SW480 (cell line): Measurements from ENCODE around the gene RNF4.
"Not testable (repeated sequence)": the region's sequence is repeated elsewhere in the genome, so short reads cannot be mapped to it uniquely, and the experiment has no call there.

Experiments
- DNase-seq: peaks from one replicate; pipeline ENCODE4 v3.0.0-alpha.2; 2016; ENCODE audit warnings: low spot score

Gene RNF4

DNA sequence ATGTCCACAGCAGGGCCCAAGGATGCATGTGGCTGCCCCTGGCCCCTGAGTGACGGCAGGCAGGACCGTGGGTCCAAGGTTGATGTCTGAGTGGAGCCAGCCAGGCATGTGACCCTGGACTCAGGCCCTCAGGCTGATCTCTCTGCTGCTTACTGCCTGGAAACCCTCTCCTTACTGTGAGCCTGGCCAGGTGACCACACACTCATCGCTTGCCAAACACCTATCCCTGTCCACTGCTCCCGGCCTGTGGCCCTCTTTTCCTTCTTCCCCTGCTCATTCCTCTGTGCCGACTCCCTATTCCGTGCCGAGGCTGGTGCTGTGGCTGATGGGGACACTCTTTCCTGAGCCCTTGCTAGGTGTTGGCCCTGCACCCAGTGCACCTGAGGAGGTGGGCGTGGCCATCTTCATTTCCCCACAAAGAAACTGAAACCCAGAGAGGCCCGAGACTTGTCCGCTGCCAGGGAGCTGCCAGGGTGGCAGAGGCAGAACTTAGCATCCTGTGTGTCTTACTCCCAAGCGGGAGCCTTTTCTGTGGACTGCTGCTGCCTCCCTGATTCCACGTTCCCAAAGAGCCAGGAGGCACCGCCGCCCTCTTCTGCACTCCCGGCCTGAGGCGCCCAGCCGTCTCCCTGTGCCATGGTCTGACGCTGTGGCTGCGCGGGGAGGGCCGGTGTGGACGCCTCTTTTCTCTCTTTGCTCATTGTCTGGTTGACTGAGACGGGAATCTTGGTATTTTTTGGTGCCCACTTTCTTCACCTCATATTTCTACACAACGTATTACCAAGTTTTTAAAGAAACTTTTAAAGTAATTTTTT is 11.2 kb upstream of the RNF4 start:
- no peak for DNase-seq

DNA sequence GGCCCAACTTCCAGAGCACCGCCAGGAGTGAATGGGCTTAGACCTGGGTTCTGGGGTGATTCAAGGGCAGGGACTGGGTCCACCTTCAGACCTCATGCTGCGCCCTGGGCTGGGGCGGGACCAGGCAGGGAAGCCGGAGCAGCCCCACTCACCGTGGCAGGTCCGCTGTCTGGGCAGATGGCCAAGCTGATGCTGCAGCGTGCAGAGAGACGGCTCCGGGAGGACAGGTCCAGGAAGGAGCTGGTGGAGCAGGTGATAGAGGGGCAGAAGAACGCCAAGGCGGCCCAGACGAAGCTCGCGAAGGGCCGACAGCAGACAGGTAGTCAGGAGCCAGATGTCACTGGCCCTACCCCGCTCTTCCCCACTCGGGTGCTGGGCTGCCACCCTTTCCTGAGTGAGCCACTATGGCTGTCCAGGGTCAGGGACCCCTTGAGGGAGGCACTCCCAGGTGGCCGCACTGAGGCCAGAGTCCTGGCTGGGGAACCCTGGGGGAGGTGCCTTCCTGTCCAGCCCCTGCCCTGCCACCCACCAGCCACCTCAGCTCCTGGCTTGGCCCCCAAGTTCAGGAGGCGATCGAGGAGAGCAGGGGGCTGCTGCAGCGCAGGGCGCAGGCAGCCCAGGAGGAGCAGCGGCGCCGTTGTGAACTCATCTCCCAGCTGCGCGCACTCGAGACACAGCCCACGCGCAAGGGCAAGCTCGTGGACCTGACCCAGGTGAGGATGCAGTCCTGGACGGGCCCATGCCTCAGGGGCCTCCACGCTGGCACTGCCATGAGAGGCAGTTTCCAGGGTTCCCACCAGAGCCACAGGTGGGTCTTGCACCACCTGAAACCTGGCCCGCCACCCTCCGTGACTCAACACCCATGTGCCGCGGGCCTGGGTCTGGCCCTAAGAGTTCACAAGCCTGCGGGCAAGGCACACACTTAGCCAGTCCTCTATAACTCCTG is 10.1 kb upstream of the RNF4 start:
- no peak for DNase-seq

DNA sequence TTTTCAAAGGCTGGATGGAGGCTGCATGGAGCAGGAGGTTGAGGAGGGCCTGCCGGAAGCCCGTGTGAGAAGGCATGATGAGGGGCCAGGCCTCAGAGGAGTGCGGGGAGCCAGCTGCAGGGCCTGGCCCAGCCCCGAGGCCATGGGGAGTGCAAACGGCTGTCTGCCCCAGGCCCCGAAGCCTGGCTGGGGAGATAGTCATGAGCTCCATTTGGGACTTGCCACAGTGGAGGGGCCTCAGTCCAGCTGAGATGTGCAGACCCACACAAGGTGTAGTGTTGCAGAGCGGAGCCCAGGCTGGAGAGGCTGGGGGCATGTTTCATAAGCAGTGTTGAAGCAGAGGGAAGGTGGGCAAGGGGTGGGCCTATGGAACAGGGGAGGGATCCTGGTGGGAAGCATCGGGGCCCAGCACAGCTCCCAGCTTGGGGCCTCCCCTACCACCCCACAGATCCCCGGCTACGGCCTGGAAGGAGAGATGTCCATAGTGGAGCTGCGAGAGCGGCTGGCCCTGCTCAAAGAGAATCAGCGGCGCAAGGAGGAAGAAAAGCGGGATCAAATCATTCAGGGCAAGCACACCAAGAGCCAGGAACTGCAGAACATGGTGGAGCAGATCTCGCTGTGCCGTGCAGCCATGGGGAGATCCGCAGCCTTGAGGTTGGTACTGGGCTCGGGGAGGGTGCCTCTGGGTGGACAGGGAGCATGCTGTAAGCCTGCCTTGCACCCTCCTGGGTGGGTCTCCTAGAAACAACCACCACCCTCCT is 9.1 kb upstream of the RNF4 start:
- no peak for DNase-seq

DNA sequence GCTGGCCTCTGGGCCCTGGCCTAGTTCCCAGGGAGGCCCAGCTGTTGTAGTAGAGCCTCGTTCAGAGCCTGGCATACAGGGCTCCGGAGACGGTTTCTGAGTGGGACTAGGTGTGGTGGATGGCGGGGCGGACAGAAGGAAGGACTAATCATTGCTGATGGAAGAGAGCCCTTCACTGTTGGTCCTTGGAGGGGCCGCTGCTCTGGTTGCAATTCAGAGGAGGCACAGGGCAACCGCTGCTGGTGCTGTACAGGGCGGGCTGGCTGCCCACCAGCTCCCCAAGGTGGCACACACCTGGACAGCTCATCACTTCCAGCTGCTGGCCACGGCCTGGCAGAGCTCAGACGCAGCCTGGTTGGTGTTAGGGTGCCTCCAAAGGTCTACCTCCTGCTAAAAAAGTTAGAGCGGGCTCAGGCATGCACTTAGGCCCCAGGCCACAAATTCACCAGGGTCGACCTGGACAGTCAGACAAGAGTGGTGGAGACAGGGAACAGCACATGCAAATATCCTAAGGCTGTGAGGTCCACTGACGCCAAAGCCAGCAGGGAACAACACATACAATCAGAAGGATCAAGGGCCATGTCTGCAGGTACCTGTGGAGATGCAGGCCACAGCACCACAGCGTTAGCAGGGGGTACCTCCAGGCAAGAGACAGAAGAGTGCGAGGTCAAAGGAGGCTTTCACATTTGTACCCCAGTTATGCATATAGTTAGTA is 7.5 kb upstream of the RNF4 start:
- DNase-seq: no peak

DNA sequence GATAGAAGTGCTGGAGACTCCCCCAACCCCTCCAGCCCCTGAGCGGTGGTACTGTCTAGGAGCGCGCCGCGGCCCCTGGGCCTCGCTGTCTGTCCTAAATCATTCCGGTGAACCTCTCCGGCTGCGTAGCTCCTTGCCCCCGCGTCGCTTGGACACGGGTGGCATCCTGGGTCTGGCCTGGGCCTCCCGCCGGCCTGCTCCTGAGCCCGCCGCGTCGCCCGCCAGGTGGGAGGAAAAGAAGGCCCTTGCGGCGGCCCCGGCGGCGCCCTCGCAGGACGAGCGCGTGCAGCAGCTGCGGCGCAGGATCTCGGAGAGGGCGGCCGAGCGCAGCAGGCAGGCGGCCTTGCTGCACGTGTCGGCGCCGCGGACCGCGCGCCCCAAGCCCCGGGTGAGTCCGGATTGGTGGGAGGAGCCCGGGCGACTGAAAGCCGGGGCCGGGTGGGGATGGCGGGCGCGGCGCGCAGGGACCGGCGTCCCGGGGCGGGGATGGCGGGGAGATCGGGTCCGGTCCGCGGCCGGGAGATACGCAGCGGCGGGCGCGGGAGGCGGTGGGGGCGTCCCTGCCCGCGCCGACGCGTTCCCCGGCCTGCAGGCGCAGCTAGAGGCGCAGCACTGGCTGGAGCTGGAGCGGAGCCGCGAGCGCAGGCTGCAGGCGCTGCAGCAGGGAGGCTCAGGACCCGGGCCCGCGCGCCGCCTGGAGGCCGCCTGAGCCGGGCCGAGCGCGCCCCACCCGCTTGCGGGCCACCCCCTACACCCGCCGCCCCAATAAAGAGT is 6.5 kb upstream of the RNF4 start:
- DNase-seq: peak; percentile 58

DNA sequence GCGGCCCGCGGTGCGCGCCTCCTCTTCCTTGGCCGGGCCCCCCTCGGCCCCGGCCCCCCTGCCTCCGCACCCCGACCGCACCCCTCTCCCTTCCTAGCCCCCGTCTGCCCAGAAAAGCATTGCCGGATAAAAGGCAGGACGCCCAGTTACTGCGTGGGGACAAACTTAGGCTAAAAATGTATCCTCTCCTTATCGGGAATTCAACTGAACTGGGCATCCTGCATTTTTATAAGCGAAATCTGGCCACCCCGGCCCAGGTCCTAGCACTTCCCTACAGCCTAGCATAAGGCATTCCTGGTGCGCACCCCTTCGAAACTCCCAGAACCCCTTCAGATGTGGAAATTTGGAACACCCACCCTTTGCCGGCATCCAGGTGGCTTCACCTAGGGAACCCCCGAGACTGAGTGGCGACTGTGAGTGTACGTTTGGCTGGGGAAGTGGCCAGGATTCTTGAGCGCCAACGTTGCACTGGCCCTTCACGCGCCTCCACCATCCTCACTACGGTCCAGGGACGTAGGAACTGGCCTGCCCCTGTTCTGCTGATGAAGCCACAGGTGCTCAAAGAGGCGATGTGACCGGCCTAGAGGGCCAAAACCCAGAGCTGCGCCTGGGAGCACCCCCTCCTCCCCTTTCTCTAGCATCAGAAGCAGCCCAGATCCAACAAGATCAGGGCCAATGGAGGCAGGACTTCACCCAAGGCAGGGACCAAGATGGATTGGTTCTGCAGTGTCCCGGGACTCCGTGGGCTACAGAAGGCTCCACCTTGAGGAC is 5.7 kb upstream of the RNF4 start:
- DNase-seq: no peak

DNA sequence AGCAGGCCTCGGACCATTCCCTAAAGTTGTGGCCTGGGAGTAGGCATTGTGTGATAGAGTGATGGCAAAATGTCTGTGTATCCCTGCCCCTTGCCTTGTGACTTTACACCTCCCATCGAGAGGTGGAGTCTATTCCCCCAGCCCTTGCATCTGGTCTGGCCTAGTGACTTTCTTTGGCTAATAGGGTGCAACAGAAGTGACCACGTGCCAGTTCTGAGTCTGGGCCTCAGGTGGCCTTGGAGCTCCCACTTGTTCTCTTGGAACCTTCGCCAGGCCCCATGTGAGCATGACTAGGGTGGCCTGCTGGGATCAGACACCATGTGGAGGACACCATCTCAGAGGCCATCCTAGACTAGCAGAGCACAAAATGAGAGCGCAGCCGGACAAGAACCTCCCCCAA is 3.9 kb upstream of the RNF4 start:
- no peak for DNase-seq

DNA sequence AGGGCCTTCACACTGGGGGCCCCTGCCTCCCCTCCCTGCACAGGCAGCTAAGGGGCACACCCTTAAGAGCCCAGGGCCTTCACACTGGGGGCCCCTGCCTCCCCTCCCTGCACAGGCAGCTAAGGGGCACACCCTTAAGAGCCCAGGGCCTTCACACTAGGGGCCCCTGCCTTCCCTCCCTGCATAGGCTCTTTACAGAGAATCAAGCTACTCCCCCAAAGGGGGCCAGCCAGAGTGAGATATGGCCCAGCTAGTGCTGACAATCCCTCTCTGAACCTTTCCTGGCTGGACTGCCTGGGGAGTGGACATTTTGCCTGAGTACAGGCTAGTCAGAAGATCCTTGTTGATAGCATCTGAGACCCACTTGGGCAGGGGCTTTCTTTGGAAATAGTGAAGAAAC is 3.4 kb upstream of the RNF4 start:
- DNase-seq: not testable (repeated sequence)

DNA sequence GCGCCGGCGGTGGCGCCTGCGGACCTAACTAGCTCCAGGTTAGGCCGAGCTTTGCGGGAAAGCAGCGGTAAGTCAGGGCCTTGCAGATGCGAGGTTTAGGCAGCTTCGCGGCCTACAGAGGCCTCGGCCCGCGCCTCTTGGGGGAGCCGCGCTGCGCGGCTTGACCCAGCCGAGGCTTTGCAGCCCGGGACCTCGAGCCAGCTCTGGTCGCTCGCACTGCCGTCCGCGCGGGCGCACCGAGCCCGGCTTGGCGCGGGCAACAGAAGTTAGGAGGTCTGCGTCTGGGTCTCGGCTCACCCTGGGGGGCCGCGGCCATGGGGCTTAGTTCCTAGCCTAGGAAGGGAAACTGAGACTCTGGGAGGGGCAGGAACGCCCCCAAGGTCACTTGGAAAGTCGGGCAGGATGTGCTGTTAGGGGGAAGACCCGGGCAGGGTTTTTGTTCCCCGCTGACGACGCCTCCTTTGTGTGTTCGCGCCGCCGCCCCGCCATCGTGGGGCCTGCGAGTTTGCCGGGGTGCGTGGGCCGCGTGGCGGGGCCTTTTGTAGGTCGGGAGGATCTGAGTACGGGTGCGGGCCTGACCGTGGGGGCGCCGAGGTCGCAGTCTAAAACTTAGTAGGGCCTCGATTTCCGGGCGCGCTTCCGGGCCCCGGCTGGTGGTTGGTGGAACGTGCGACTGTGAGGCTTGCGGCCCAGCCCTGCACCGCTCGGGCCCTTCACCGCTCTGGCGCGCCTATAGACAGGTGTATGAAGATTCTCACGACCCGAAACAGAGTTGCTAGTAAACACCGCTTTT is 482 bp downstream of the RNF4 start:
- DNase-seq: peak; percentile 26

DNA sequence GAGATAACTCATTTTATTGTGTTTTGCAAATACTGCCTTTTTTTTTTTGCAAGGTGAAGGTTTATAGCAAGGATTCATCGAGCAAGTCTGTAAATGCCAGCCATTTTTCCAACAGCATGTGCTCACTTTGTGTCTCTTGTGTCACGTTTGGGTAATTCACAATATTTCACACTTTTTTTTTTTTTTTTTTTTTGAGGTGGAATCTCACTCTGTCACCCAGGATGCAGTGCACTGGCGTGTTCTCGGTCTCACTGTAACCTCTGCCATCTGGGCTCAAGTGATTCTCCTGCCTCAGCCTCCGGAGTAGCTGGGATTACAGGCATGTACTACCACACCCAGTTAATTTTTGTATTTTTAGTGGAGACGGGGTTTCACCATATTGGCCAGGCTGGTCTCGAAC is 1.9 kb downstream of the RNF4 start:
- no peak for DNase-seq

DNA sequence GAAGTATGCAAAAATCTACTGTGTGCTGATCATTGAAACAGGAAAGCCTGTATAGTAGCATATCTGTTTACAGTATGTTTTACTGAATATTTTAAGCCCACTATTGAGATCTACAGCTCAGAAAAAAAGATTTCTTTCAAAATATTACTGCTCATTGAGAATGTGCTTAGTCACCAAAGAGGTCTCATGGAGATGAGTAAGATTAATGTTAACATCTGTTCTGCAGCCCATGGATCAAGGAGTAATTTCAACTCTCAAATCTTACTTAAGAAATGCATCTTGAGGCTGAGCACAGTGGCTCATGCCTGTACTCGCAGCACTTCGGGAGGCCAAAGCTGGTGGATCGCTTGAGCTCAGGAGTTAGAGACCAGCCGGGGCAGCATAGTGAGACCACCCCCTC is 3.3 kb downstream of the RNF4 start:
- no peak for DNase-seq

DNA sequence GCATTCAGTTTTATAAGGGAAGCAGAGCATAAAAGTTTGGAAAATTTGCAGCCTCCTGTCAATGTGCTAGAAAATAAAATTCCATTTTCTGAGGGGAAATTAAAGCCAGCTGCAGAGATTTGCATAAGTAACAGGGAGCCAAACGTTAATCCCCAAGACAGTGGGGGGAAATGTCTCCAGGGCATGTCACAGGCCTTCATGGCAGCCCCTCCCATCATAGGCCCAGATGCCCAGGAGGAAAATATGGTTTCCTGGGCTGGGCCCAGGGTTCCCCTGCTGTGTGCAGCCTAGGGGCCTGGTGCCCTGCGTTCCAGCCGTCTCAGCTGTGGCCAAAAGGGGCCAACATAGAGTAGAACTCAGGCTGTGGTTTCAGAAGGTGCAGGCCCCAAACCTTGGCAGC is 9.3 kb downstream of the RNF4 start:
- DNase-seq: no peak

DNA sequence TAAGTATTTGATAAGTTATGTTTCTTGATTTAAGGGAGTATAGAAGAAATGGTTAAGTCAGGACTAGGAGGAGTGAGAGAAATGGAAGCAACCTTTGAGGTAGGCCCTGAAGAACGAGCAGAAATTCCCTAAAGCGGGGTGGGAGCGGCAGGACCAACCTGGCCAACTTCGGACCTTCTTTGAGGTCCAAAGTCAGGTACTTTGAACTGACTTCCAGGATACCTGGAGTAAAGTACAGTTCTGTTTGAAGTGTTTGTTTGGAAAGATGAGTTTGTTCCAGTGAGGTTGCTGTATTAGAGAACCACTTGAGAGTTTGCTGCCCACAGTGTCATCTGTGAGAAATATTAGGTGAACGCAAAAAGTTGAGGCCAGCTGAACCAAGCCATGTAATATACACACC is 11.7 kb downstream of the RNF4 start:
- no peak for DNase-seq

DNA sequence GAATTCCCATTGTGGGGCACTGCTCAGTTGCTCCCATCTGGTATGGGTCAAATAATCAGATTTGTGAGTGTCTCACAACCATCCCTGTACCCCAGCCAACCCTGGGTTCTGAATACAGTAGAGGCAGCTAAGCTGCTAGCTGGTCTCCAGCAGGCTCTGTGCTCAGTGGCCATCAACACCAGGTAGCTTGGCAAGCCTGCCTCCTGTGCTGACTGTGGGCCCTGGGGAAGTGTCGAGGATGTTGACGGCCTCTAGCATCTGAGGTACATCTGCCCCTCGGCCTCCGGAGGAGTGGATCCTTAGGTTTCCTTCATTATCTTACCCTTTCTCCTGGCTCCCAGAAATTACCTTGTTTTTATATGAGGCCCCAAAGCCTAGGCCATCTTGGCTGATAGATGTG is 13.3 kb downstream of the RNF4 start:
- DNase-seq: no peak

DNA sequence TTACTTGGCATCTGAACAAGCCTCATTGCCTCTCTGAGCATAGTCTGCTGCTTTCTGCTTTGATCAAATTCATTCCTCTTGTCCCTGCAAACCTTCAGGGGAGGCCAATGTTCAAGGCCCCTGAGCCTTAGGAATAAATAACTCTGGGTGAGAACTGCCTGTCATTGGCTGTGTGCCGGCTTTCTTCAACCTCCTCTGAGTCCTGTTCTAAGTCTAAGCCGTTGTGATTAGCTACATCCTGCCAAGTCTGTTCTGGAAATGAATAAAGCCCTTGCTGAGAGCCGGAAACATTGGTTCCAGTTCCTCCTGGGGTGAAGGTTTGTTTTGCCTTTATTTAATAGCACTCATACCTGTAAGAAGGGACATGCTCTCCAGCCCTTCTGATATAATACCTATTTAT is 13.8 kb downstream of the RNF4 start:
- DNase-seq: no peak

DNA sequence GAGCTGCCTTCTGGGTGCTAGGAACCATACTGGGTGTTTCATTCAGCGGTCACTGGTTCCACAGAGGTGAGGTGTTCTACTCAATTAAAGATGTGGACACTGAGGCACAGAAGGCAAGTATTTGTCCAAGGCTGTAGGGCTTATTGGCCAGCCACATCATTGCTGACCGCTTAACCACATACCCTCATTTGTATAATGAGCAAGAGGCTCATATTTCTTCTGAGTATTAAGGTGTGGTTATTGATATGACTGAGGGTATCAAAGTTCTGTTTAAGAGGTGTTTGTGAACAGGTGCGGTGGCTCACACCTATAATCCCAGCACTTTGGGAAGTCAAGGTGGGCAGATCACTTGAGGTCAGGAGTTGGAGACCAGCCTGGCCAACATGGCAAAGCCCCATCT is 14.3 kb downstream of the RNF4 start:
- DNase-seq: no peak

DNA sequence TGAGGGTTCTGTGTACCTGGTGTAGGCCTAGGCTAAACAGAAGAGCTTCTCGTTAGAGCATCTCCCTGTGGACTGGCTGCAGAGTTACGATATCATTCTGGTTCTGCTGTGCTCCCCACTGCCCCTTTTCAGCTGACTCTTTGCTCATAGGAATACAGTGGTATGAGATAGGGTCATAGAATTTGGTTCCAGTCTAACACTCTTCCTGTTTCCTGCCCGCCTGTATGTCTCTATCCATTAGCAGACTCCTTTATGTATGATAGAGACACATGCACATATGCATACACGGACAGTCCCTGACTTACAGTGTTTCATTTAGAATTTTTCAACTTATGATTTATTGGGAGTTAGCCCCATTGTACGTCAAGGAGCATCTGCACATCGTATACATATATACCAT is 15.3 kb downstream of the RNF4 start:
- DNase-seq: no peak

DNA sequence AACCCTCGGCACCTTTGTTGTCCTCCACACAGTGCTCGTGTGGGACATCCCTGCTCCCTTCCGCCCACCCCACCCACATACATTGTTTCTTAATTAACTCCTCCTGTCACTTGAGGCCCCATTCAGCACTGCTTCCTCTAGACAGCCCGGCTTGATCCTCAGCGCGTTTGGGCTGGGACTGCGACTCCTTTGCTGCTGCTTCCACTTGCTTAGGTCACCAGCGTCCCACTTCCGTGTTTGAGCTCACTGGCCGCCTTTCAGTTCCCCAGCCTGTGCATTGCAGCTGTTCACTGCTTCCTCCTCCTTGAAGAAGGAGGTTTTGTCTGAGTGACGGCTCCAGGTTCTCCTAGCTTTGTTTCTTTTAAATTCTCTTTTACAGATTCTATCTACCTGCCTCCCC is 16.1 kb downstream of the RNF4 start:
- DNase-seq: no peak

DNA sequence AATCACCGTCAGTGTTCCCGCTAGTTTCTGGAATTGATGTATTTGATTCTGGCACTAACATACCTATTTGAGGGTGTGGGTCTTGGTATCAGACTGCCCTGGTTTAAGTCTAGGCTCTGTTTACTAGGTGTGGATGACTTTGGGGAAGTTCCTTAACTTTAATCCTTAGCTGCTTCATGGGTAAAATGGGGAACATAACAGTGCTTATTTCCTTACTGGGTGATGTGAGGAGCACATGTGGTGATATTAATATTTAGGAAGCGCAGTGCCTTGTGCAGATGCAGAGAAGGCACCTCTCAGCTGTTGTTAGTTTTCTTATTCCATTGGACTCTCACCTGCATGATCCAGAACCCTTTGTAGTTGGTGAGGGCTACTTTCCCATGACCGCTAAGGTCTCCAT is 17.1 kb downstream of the RNF4 start:
- DNase-seq: no peak

DNA sequence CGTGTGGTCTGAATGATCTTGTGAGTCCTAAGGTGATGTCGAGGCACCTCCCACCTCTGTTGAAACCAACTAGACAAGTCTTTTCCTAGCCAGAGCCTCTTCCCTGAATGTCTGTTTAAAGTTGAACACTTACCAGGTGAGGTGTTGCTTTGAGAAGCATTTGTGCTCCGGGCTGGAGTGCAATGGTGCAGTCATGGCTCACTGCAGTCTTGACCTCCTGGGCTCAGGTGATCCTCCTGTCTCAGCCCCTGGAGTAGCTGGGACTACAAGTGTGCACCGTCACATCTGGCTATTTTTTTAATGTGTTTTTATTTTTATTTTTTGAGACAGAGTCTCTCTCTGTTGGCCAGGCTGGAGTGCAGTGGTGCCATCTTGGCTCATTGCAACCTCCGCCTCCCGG is 18.1 kb downstream of the RNF4 start:
- no peak for DNase-seq
